Fibroblast of peridontal ligament (primary cell): ENCODE data around the gene DPH7.
"Not testable (repeated sequence)": the region's sequence is repeated elsewhere in the genome, so short reads cannot be mapped to it uniquely, and the experiment has no call there.

ENCODE experiments used
- DNase-seq: peaks from one replicate; pipeline ENCODE4 v3.0.0-alpha.2; 2010; ENCODE audit errors: extremely low read depth

Gene DPH7

GRCh38 chr9:137606005-137606621 is 27.4 kb upstream of the DPH7 start:
- DNase-seq, result no peak

- peak; percentile 79 for DNase-seq
Measured at GRCh38 chr9:137605121-137606004, 26.6 kb upstream of the DPH7 start, which contains the start of gene ARRDC1. ARRDC1 (plus strand) TSS chr9:137605686; CDS start chr9:137605718, 32 bp downstream.

GRCh38 chr9:137604345-137605086 is 25.8 kb upstream of the DPH7 start:
- DNase-seq, result no peak

- DNase-seq, result no peak
Measured at GRCh38 chr9:137603879-137604278, 25.2 kb upstream of the DPH7 start.

GRCh38 chr9:137602661-137603060 is 23.9 kb upstream of the DPH7 start:
- DNase-seq, result no peak

- no peak for DNase-seq
Measured at GRCh38 chr9:137598943-137599342, 20.2 kb upstream of the DPH7 start.

GRCh38 chr9:137596577-137596976 is 17.9 kb upstream of the DPH7 start:
- DNase-seq, result not testable (repeated sequence)

- no peak for DNase-seq
Measured at GRCh38 chr9:137593176-137593575, 14.5 kb upstream of the DPH7 start.

GRCh38 chr9:137592767-137593166 is 14.0 kb upstream of the DPH7 start:
- no peak for DNase-seq

- peak; percentile 72 for DNase-seq
Measured at GRCh38 chr9:137590469-137591383, 12.0 kb upstream of the DPH7 start, which contains the start of gene ZMYND19. ZMYND19 (minus strand) TSS chr9:137590512; CDS start chr9:137590263, 249 bp downstream.

- no peak for DNase-seq
Measured at GRCh38 chr9:137590123-137590468, 11.4 kb upstream of the DPH7 start.

- DNase-seq, result peak; percentile 6
Measured at GRCh38 chr9:137589441-137590122, 10.9 kb upstream of the DPH7 start.

GRCh38 chr9:137588891-137589290 is 10.2 kb upstream of the DPH7 start:
- peak; percentile 43 for DNase-seq

- DNase-seq, result no peak
Measured at GRCh38 chr9:137588311-137588710, 9.6 kb upstream of the DPH7 start.

- no peak for DNase-seq
Measured at GRCh38 chr9:137586854-137587253, 8.1 kb upstream of the DPH7 start.

- DNase-seq, result no peak
Measured at GRCh38 chr9:137583957-137584356, 5.2 kb upstream of the DPH7 start.

GRCh38 chr9:137583347-137583746 is 4.6 kb upstream of the DPH7 start:
- no peak for DNase-seq

GRCh38 chr9:137582286-137582860 is 3.6 kb upstream of the DPH7 start:
- peak; percentile 9 for DNase-seq

- no peak for DNase-seq
Measured at GRCh38 chr9:137581361-137582285, 2.9 kb upstream of the DPH7 start.
